GM19351 (cell line): Measurements from ENCODE around the gene ANO7.

ENCODE experiments used
- ATAC-seq: cut with Tn5 transposase; IDR thresholded peaks from one replicate; pipeline ENCODE4 v1.9.1; 2021; ENCODE audit warnings: mild to moderate bottlenecking, moderate library complexity; ENCODE audit not compliant: unreplicated experiment

Gene ANO7

GRCh38 chr2:241204490-241204889, 16.0 kb downstream of the ANO7 start:
- no peak for ATAC-seq

DNA sequence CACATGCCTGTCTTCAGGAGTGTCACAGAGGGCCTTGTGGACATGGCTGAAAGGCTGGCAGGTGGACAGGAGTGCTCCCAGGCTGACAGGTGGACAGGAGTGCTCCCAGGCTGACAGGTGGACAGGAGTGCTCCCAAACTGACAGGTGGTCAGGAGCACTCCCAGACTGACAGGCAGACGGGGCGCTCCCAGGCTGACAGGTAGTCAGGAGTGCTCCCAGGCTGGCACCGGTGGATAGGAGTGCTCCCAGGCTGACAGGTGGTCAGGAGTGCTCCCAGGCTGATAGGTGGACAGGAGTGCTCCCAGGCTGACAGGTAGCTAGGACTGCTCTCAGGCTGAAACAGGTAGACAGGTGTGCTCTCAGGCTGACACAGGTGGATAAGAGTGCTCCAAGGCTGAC, 16.6 kb downstream of the ANO7 start:
- no peak for ATAC-seq

- no peak for ATAC-seq
Observed at GRCh38 chr2:241207151-241207550, 18.7 kb downstream of the ANO7 start.

- ATAC-seq: no peak
Observed at GRCh38 chr2:241207641-241208040, 19.2 kb downstream of the ANO7 start.

DNA sequence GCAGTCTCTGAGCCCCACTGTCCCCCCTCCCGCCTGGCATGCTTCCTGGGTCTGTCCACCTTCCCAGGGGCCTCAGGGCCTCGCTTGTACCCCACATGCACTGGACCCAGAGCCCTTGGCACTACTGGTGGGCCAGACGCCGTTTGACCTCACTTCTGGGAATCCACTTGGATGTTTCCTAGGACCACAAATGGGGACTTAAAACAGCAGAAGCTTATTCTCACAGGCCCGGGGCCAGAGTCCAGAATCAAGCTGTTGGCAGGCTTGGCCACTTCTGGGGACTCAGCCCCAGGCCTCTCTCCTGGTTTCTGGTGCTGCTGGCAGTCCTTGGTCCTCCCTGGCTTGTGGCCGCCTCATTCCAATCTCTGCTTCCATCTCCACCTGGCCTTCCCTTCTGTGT, 19.6 kb downstream of the ANO7 start:
- no peak for ATAC-seq

- ATAC-seq: no peak
Observed at GRCh38 chr2:241209271-241209670, 20.8 kb downstream of the ANO7 start.

- no peak for ATAC-seq
Observed at GRCh38 chr2:241211276-241211675, 22.8 kb downstream of the ANO7 start.

DNA sequence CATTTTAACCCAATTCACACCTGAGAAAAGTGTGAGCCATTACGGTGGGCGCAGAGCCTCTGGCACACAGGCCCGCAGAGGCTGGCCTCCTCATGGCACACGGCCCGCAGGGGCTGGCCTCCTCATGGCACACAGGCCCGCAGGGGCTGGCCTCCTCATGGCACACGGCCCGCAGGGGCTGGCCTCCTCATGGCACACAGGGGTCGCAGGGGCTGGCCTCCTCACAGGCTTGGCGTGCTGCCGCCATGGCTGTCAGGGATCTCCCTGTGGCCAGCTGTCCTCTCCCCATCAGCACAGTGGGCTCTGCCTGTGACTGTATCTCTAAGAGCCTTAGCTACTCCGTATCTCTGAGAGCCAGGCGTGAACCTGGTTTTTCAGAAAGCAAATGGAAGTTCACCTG, 24.6 kb downstream of the ANO7 start:
- ATAC-seq: no peak

DNA sequence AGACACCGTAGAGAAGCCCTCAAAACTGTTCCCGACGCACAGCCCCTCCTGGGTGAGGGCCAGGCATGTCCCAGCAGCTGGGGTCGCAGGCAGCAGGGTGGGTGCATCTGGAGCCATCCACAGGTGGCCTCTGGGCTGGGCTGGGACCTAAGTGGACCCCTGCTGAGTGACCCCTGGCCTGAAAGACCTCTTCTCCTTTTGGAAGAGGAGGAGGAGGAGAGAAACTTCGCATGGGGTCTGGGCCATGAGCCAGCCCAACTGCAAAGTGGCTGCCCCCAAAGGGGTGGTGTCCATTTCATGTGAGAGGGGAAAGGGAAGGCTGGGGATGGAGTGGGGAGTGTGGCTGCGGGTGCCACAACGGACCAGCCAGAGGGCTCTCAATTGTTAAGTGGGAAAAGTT, 25.1 kb downstream of the ANO7 start:
- ATAC-seq: no peak

DNA sequence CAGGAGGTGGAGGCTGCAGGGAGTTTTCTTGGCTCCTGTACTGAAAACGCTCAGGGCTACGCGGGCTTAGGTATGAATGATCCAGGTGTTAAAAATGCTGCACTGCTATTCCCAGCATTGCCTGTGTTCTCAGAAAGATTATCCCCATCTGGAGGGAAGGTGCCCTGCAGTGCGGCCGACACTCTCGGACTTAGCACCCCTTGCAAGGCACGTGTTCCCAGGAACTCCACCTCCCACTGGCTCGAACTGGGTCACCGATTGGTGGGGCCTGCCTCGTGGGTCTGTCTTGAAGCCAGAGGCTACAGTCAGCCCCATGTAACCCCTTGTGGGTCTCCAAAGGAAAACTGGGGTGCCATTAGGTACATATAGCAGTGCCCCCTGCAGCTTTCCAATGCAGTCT, 25.7 kb downstream of the ANO7 start:
- no peak for ATAC-seq

DNA sequence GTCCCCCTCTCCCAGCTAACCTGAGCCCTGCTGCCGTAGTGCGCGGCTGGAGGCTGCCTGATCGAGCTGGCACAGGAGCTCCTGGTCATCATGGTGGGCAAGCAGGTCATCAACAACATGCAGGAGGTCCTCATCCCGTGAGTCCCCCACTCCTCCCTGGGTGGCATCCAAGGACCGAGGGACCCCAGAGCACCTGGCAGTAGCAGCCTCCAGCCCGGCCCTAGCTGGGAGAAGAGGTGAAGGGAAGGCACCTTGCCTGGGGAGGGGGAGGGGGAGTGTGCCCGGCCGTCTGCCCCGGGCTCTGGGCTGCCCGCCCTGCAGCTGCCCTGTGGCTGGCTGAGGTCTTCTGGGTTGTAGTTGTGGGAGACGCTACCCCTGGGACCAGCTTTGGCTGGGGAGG, 26.3 kb downstream of the ANO7 start:
- no peak for ATAC-seq

- no peak for ATAC-seq
Observed at GRCh38 chr2:241215421-241215820, 26.9 kb downstream of the ANO7 start.

DNA sequence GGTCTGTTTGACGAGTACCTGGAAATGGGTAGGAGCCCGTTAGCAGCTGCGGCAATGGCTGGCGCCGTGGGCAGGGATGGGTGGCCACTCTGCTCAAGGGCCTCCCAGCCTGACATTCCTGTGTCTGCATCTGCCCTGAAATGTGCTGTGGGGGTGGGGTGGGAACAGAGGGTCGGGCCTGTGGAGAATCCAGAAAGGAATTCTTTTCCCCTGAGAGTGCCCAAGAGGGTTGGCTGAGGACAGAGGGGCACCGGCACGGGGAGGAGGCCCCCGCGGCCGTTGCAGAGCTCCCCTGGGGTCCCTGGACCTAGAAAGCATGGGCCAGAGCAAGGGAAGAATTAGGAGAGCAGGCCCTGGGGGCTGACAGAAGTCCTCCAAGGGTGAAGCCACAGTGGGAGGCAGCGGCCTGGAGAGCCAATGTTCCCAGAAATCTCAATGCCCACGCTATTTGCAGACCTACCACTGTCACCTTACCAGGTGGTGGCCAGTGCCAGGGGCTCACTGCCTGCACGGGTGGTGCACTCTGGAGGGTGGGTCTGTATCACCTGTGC, 27.8 kb downstream of the ANO7 start:
- ATAC-seq: no peak

GRCh38 chr2:241217320-241218031, 29.0 kb downstream of the ANO7 start:
- ATAC-seq: peak; percentile 50

DNA sequence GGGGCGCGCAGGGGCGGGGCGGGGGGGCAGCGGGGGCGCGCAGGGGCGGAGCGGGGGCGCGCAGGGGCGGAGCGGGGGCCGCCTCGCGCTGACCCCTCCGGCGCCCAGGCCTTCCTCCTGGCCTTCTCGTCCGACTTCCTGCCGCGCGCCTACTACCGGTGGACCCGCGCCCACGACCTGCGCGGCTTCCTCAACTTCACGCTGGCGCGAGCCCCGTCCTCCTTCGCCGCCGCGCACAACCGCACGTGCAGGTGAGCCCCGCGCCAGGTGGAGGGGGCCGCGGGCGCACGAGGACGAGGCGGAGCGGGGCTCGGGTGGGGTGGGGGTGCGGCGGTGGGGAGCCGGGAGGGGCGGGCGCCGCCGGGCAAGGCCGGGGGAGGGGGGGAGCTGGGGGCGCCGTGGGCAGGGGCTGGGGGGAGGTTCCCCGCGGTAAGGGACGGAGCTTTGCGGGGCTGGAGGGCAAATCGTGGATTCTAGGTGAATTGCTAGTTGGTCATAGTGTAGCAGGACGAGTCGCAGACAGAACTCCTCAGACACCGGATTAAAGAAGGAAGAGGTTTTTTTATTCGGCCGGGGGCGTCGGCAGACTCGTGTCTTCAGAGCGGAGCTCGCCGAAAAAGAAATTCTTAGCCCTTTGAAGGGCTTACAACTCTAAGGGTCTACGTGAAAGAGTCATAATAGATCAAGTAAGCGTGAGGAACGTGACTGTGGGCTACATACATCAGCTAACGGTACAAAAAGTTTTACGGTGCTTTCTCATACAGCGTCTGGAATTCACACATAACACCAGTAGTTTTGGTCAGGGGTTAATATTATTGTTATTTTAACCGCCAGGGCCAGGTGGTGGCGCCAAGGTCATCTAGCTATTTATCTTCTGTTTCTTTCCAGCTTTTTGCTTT, 29.9 kb downstream of the ANO7 start:
- no peak for ATAC-seq

DNA sequence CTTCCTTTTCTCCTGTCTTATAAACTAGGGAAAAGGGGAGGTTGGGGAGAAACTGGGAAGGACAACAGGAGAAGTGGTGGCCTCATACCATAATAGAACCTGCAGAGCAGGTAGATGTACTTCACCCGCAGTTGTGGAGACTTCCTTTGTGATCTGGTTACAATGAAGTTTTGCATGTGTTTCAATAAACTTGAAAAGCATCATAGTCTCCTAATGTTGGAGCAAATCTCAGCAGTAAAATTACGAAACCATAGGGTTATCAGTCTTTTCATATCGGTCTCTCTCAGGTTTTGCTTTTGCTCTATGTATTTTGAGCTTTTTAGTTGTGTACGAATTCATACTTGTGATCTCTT, 30.5 kb downstream of the ANO7 start:
- ATAC-seq: no peak

DNA sequence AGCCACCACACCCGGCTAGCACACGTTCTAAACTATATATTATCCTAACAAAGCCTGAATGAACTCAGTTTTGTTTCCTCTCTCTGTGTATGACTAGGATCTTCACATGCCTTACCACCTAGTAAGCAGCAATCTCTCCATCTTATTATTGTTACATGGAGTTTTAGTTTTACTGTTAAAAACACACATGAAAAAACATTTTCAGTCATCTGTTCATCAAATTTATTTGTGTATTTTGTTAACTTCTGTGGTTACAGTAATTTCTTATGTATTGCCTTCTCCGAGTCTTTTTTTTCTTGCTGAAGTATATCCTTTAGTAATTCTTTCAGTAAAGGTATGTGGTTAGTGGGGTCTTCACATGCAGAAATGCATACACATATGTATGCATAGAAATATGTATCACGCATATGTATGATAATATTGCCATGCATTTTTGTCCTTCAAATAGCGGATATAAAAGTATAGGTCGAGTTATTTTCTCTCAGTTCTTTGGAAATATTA, 31.4 kb downstream of the ANO7 start:
- ATAC-seq: no peak

DNA sequence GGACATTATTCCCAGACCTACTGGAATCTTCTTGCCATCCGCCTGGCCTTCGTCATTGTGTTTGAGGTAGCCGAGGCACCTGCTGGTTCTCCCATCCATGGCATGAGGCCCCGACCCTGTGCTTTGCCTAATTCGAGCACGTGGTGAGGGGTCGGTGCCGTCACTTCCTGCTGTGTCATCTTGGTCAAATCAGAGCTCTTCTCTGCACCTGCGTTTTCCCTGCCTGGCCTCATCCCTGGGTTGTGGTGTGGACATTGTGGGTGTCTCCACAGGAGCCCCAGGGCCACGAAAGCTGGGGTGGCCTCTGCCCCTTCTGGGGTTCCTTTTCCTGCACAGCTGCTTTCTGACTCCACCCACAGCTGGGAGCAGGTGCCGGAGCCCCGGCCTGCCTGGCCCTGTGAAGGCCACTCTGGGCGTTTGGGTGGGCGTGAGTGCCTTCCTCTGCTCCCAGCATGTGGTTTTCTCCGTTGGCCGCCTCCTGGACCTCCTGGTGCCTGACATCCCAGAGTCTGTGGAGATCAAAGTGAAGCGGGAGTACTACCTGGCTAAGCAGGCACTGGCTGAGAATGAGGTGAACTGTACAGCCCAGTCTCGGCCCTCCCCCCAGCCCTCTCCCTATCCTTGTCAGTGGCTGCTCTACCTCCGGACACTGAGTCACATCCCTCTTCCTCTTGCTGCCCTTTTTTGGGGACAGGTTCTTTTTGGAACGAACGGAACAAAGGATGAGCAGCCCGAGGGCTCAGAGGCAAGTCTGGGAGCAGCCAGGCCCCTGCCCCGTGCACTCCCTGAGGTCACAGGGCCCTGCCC, 34.9 kb downstream of the ANO7 start:
- no peak for ATAC-seq

- ATAC-seq: no peak
Observed at GRCh38 chr2:241224018-241224850, 35.8 kb downstream of the ANO7 start.

GRCh38 chr2:241224851-241225438, 36.5 kb downstream of the ANO7 start:
- no peak for ATAC-seq
